IMR-90 (cell line): Measurements from ENCODE around the gene SYS1. TPM values are rescaled to one million over a fixed set of nuclear protein-coding genes. Genes with fewer than 3 reads are reported as not detected.

ENCODE experiments used
- ATAC-seq: fragments of 200-7000 bp; cut with Tn5 transposase; 2 replicates; pipeline ENCODE4 v1.9.1; 2020; ENCODE audit warnings: low read depth, mild to moderate bottlenecking, moderate library complexity
- BruUV-seq: library from RNA; stranded (reverse); fragments of 400-500 nt; replicated peaks from 2 replicates; lab custom pipeline; 2021; lab: Mats Ljungman, UMichigan
- CTCF ChIA-PET: fragments of 300-600 bp; formaldehyde crosslinking; extraction: SDS; loops from one replicate; lab custom pipeline; 2021; ENCODE audit warnings: antibody characterized with exemption; lab: Yijun Ruan, JAX
- POLR2A ChIA-PET: fragments of 300-600 bp; sonication (Branson Sonifier 250); formaldehyde crosslinking; loops from one replicate; lab custom pipeline; 2022; ENCODE audit warnings: antibody characterized with exemption; ENCODE audit not compliant: unreplicated experiment; lab: Charles Lee
- DNase-seq: peaks from one replicate; pipeline ENCODE4 v3.0.0; 2013
- H2AFZ ChIP-seq: replicated peaks from 2 replicates; pipeline ENCODE3; 2013; ENCODE audit warnings: low read length, mild to moderate bottlenecking; ENCODE audit not compliant: poor library complexity
- H2AK5ac ChIP-seq: 2 replicates; pipeline ENCODE4 v1.6.1; 2013; ENCODE audit warnings: low read depth, low read length, inconsistent platforms
- H2AK9ac ChIP-seq: replicated peaks from 2 replicates; pipeline ENCODE3; 2013; ENCODE audit warnings: mild to moderate bottlenecking, low read depth, low read length, moderate library complexity; ENCODE audit not compliant: poor library complexity
- H2BK120ac ChIP-seq: 2 replicates; pipeline ENCODE4 v1.6.1; 2013; ENCODE audit warnings: low read depth, low read length, inconsistent platforms
- H2BK15ac ChIP-seq: 3 replicates; pipeline ENCODE4 v1.6.1; 2013; ENCODE audit warnings: low read depth, low read length, inconsistent platforms
- H2BK20ac ChIP-seq: 2 replicates; pipeline ENCODE4 v1.6.1; 2013; ENCODE audit warnings: low read depth, mild to moderate bottlenecking, inconsistent platforms, low read length, moderate library complexity
- H2BK5ac ChIP-seq: 2 replicates; pipeline ENCODE4 v1.6.1; 2013; ENCODE audit warnings: mild to moderate bottlenecking, low read depth, low read length, inconsistent platforms; ENCODE audit not compliant: poor library complexity, severe bottlenecking
- H3K14ac ChIP-seq: replicated peaks from 2 replicates; pipeline ENCODE4 v1.6.1; 2013; ENCODE audit warnings: low read depth, low read length, inconsistent platforms
- H3K18ac ChIP-seq: 2 replicates; pipeline ENCODE4 v1.6.1; 2013; ENCODE audit warnings: low read depth, low read length, control low read depth
- H3K23ac ChIP-seq: 2 replicates; pipeline ENCODE4 v1.6.1; 2013; ENCODE audit warnings: low read depth, low read length, inconsistent platforms
- H3K27ac ChIP-seq: 2 replicates; pipeline ENCODE4 v1.5.1; 2013; ENCODE audit warnings: mild to moderate bottlenecking, control low read depth, low read length; ENCODE audit not compliant: insufficient read depth
- H3K27me3 ChIP-seq: 2 replicates; pipeline ENCODE4 v1.6.1; 2013; ENCODE audit warnings: low read length; ENCODE audit not compliant: control insufficient read depth, insufficient read depth
- H3K36me3 ChIP-seq: 2 replicates; pipeline ENCODE4 v1.6.1; 2013; ENCODE audit warnings: low read length, mixed read lengths; ENCODE audit not compliant: control insufficient read depth, insufficient read depth
- H3K4ac ChIP-seq: 2 replicates; pipeline ENCODE4 v1.6.1; 2013; ENCODE audit warnings: low read depth, low read length, inconsistent platforms
- H3K4me1 ChIP-seq: 2 replicates; pipeline ENCODE4 v1.6.1; 2013; ENCODE audit warnings: low read length, mixed read lengths; ENCODE audit not compliant: control insufficient read depth, insufficient read depth
- H3K4me2 ChIP-seq: 2 replicates; pipeline ENCODE4 v1.6.1; 2013; ENCODE audit warnings: low read depth, mild to moderate bottlenecking, control low read depth, low read length, moderate library complexity
- H3K4me3 ChIP-seq: 2 replicates; pipeline ENCODE4 v1.5.1; 2013; ENCODE audit warnings: low read depth, mild to moderate bottlenecking, control low read depth, low read length, moderate library complexity; ENCODE audit not compliant: insufficient read depth
- H3K56ac ChIP-seq: 2 replicates; pipeline ENCODE4 v1.6.1; 2013; ENCODE audit warnings: low read length, inconsistent platforms; ENCODE audit not compliant: insufficient read depth; ENCODE audit errors: extremely low read depth
- H3K79me1 ChIP-seq, 2 experiments: 2 replicates each; pipeline ENCODE4 v1.6.1; 2013; ENCODE audit warnings: low read length in 2 of 2, inconsistent platforms in 1 of 2, low read depth in 1 of 2
- H3K9ac ChIP-seq: 2 replicates; pipeline ENCODE4 v1.6.1; 2013; ENCODE audit warnings: low read depth, low read length, control low read depth
- H3K9me1 ChIP-seq: 2 replicates; pipeline ENCODE4 v1.6.1; 2013; ENCODE audit warnings: low read length, inconsistent platforms; ENCODE audit not compliant: insufficient read depth
- H3K9me3 ChIP-seq: 2 replicates; pipeline ENCODE4 v1.6.1; 2013; ENCODE audit warnings: low read length; ENCODE audit not compliant: control insufficient read depth, insufficient read depth
- H4K20me1 ChIP-seq: 2 replicates; pipeline ENCODE4 v1.6.1; 2013; ENCODE audit warnings: low read length, inconsistent platforms; ENCODE audit not compliant: insufficient read depth
- H4K5ac ChIP-seq: 2 replicates; pipeline ENCODE4 v1.6.1; 2013; ENCODE audit warnings: mild to moderate bottlenecking, low read depth, low read length, control low read depth
- H4K8ac ChIP-seq, 2 experiments: 2 replicates each; pipeline ENCODE4 v1.6.1; 2013; ENCODE audit warnings: low read depth in 2 of 2, low read length in 2 of 2, control low read depth in 1 of 2, inconsistent platforms in 1 of 2
- H4K91ac ChIP-seq: 2 replicates; pipeline ENCODE4 v1.6.1; 2013; ENCODE audit warnings: low read depth, low read length, inconsistent platforms; ENCODE audit not compliant: insufficient read depth
- BHLHE40 ChIP-seq: fragments of 150-350 bp; IDR thresholded peaks from 2 replicates; pipeline ENCODE4 v1.6.1; 2016; ENCODE audit warnings: mild to moderate bottlenecking, low read depth, low read length
- CEBPB ChIP-seq: IDR thresholded peaks from 2 replicates; pipeline ENCODE4 v1.6.1; 2012; ENCODE audit warnings: low read depth, low read length, improper control_type of control experiment
- CHD1 ChIP-seq: IDR thresholded peaks from 2 replicates; pipeline ENCODE4 v1.6.1; 2012; ENCODE audit warnings: low read depth, low read length, improper control_type of control experiment
- ELK1 ChIP-seq: fragments of 150-350 bp; IDR thresholded peaks from 2 replicates; pipeline ENCODE4 v1.6.1; 2016; ENCODE audit warnings: low read depth, mild to moderate bottlenecking, low read length, moderate library complexity, borderline replicate concordance
- FOS ChIP-seq: fragments of 150-350 bp; IDR thresholded peaks from 2 replicates; pipeline ENCODE4 v1.6.1; 2016; ENCODE audit warnings: low read depth, low read length
- MAFK ChIP-seq: IDR thresholded peaks from 2 replicates; pipeline ENCODE4 v1.6.1; 2012; ENCODE audit warnings: low read depth, low read length, improper control_type of control experiment
- MAZ ChIP-seq: IDR thresholded peaks from 2 replicates; pipeline ENCODE4 v1.6.1; 2012; ENCODE audit warnings: low read depth, mild to moderate bottlenecking, low read length, improper control_type of control experiment, moderate library complexity, borderline replicate concordance
- MXI1 ChIP-seq: IDR thresholded peaks from 2 replicates; pipeline ENCODE4 v1.6.1; 2012; ENCODE audit warnings: low read depth, mild to moderate bottlenecking, low read length, moderate library complexity, borderline replicate concordance
- NFE2L2 ChIP-seq: fragments of 150-350 bp; IDR thresholded peaks from 2 replicates; pipeline ENCODE4 v1.6.1; 2016; ENCODE audit warnings: low read depth, mild to moderate bottlenecking, low read length
- POLR2A ChIP-seq: IDR thresholded peaks from 2 replicates; pipeline ENCODE4 v1.6.1; 2012; ENCODE audit warnings: mild to moderate bottlenecking, low read depth, low read length
- RAD21 ChIP-seq: IDR thresholded peaks from 2 replicates; pipeline ENCODE4 v1.6.1; 2012; ENCODE audit warnings: low read length, improper control_type of control experiment
- RCOR1 ChIP-seq: IDR thresholded peaks from 2 replicates; pipeline ENCODE4 v1.6.1; 2012; ENCODE audit warnings: mild to moderate bottlenecking, low read length, improper control_type of control experiment; ENCODE audit not compliant: insufficient replicate concordance
- RFX5 ChIP-seq: IDR thresholded peaks from 2 replicates; pipeline ENCODE4 v1.8.0; 2012; ENCODE audit warnings: low read depth, mild to moderate bottlenecking, low read length, moderate library complexity
- SMC3 ChIP-seq: fragments of 150-350 bp; IDR thresholded peaks from 2 replicates; pipeline ENCODE4 v1.6.1; 2016; ENCODE audit warnings: low read depth, mild to moderate bottlenecking, antibody characterized with exemption, low read length, moderate library complexity
- USF2 ChIP-seq: fragments of 150-350 bp; IDR thresholded peaks from 2 replicates; pipeline ENCODE4 v1.6.1; 2017; ENCODE audit warnings: mild to moderate bottlenecking, antibody characterized with exemption, low read length, low read depth
- WGBS, 2 experiments: methylation state at CpG; one replicate each; pipeline versions ENCODE4 v1.1.5 to v1.1.7; 2013; ENCODE audit warnings: missing lambda C conversion rate in 2 of 2; ENCODE audit not compliant: insufficient read length in 1 of 2; ENCODE audit errors: extremely low coverage in 2 of 2; 5-methylcytosine and 5-hydroxymethylcytosine counted together
- dilution Hi-C: fragments of 300-500 bp; cut with HindIII; formaldehyde crosslinking; loops from one replicate; pipeline ENCODE4 v1.14.3; 2018; ENCODE audit warnings: low sequenced_read_pairs; ENCODE audit not compliant: unreplicated experiment
- in situ Hi-C: fragments of 300-500 bp; cut with MboI; formaldehyde crosslinking; loops from 3 replicates; pipeline ENCODE4 v1.14.3; 2019; ENCODE audit warnings: low sequenced_read_pairs, inconsistent platforms, mixed read lengths
- intact Hi-C: fragments of 100-400 bp; cut with micrococcal nuclease; formaldehyde crosslinking; loops from 2 replicates; pipeline ENCODE4 v1.10.0; 2022
- polyA plus RNA-seq, 3 experiments: library from polyadenylated mRNA; depleted of rRNA; stranded (reverse); fragments of >200 nt; gene quantifications; 2 replicates each; pipeline ENCODE4 v1.2.3, GENCODE V29; 2012; ENCODE audit warnings: low replicate concordance in 1 of 3
- total RNA-seq: library from RNA; depleted of rRNA; stranded (reverse); fragments of >200 nt; gene quantifications from 2 replicates; pipeline ENCODE4 v1.2.3, GENCODE V29; 2012
- TF ChIP-seq, protein P1 (sequence below): conservative IDR thresholded peaks from 2 replicates; pipeline ENCODE4 v1.5.1; 2012; ENCODE audit warnings: mild to moderate bottlenecking, low read depth, low read length, improper control_type of control experiment

Gene SYS1
- total and polyA plus RNA-seq, 2 of the 4 experiments (the other 2 are of a cell fraction) = 12.9 to 24.6 TPM

DNA sequence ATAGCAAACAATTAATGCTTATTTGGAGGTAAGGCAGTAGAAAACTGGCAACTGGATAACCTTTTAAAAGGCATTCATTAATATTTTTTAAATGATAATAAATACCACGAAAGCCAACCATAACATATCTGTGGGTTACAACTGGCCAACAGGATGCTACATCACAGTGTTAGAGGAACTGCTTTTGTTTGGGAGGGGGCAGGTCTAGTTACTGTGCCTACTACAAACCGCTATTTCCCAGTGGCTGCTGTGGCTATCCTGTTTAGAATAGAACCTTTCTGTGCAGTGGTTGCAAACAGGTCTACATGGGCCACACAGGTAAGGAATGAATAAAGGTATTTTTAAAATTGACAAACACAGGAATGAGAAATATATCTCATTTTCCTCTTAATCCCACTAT lies 54.0 kb downstream of the SYS1 start:
- CTCF ChIA-PET = interaction anchor here (0.7 kb wide), 1 partner anchor 259 kb away, joined by 3 read pairs; no protein-coding TSS in a partner anchor
- H3K14ac ChIP-seq = peak overlapping the region; percentile 88; the same call in 1 of the 2 replicates
- H3K56ac ChIP-seq = no peak overlapping the region
- no peak overlapping the region; the same call in 1 of the 2 replicates for H2AK5ac ChIP-seq
- no CpG with 5 or more reads among the region's 2 CpGs for WGBS, 2 experiments
- no peak overlapping the region for H2AFZ ChIP-seq
- no peak overlapping the region; the same call in 1 of the 2 replicates for H3K4ac ChIP-seq
- no peak overlapping the region for H2BK5ac ChIP-seq
- H3K9me3 ChIP-seq = no peaks in the 10 kb centered on the region
- H3K9ac ChIP-seq = no peak overlapping the region
- peak overlapping the region; percentile 97 for H3K4me2 ChIP-seq
- H3K4me1 ChIP-seq = peaks cover 9% of the 10 kb centered on the region; the same call in 1 of the 2 replicates
- TF ChIP-seq NFE2L2 (no peak), SMC3 (no peak), USF2 (no peak), ELK1 (no peak), RFX5 (no peak), CEBPB (no peak), RCOR1 (no peak), CHD1 (no peak), RAD21 (no peak), MAFK (no peak), MXI1 (no peak), BHLHE40 (no peak), POLR2A (no peak), MAZ (no peak), FOS (no peak)
- TF ChIP-seq, protein P1, sequence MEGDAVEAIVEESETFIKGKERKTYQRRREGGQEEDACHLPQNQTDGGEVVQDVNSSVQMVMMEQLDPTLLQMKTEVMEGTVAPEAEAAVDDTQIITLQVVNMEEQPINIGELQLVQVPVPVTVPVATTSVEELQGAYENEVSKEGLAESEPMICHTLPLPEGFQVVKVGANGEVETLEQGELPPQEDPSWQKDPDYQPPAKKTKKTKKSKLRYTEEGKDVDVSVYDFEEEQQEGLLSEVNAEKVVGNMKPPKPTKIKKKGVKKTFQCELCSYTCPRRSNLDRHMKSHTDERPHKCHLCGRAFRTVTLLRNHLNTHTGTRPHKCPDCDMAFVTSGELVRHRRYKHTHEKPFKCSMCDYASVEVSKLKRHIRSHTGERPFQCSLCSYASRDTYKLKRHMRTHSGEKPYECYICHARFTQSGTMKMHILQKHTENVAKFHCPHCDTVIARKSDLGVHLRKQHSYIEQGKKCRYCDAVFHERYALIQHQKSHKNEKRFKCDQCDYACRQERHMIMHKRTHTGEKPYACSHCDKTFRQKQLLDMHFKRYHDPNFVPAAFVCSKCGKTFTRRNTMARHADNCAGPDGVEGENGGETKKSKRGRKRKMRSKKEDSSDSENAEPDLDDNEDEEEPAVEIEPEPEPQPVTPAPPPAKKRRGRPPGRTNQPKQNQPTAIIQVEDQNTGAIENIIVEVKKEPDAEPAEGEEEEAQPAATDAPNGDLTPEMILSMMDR = no peak
- H4K91ac ChIP-seq = no peak overlapping the region
- peak overlapping the region; percentile 90 for H3K4me3 ChIP-seq
- H3K27ac ChIP-seq = no peak overlapping the region
- ATAC-seq = no peak
- POLR2A ChIA-PET = no interaction called here
- dilution Hi-C loops (no loop called here), in situ Hi-C loops (loop anchor here (5.0 kb wide), 1 partner anchor 40 kb away; the partner anchor contains the start of gene TP53TG5), intact Hi-C loops (loop anchor here (5.0 kb wide), 1 partner anchor 55 kb away; the partner anchor contains the start of gene SYS1)
- no peak overlapping the region for H2BK20ac ChIP-seq
- peaks cover 10% of the 10 kb centered on the region for H3K9me1 ChIP-seq
- peaks cover 22% of the 10 kb centered on the region for H3K36me3 ChIP-seq
- BruUV-seq = no TSS peak
- H3K79me1 ChIP-seq = peaks cover 21 to 46% of the 10 kb centered on the region in 2 experiments
- no peak for DNase-seq
- no peak overlapping the region for H3K23ac ChIP-seq
- H3K27me3 ChIP-seq = no peaks in the 10 kb centered on the region
- no peak overlapping the region for H2BK120ac ChIP-seq
- no peak overlapping the region for H2BK15ac ChIP-seq
- H4K8ac ChIP-seq = peak overlapping the region; percentile 97 to 98; a peak in 2 of 4 replicates
- H2AK9ac ChIP-seq = no peak overlapping the region
- H4K20me1 ChIP-seq = no peaks in the 10 kb centered on the region
- H4K5ac ChIP-seq = peak overlapping the region; percentile 82; the same call in 1 of the 2 replicates
- no peak overlapping the region for H3K18ac ChIP-seq
